Upper lobe of left lung (tissue), 6 donors: Measurements from ENCODE around the gene COG3. TPM values are rescaled to one million over a fixed set of nuclear protein-coding genes. Genes with fewer than 3 reads are reported as not detected.

Experiments used
- ATAC-seq, 2 donors: fragments of 200-7000 bp; cut with Tn5 transposase; one replicate each; pipeline ENCODE4 v1.9.1; 2022; ENCODE audit warnings: mild to moderate bottlenecking in 2 of 2, moderate library complexity in 2 of 2; ENCODE audit not compliant: low FRiP score in 2 of 2
- DNase-seq, 2 donors: peaks; one replicate each; pipeline ENCODE4 v3.0.0-alpha.2; 2019 to 2020
- H3K27ac ChIP-seq, 4 donors: fragments of 200-600 bp; sonication (generic); one replicate each; pipeline ENCODE4 v1.5.1; 2016 to 2019
- H3K27me3 ChIP-seq, 4 donors: fragments of 200-600 bp; sonication (generic); one replicate each; pipeline ENCODE4 v1.5.1; 2017 to 2019
- H3K36me3 ChIP-seq, 4 donors: fragments of 200-600 bp; sonication (generic); one replicate each; pipeline ENCODE4 v1.5.1; 2016 to 2019
- H3K4me1 ChIP-seq, 4 donors: fragments of 200-600 bp; sonication (generic); one replicate each; pipeline ENCODE4 v1.5.1; 2018 to 2019
- H3K4me3 ChIP-seq, 4 donors: fragments of 200-600 bp; sonication (generic); one replicate each; pipeline ENCODE4 v1.5.1; 2017 to 2019; ENCODE audit warnings: mild to moderate bottlenecking in 2 of 4, moderate library complexity in 1 of 4
- H3K9me3 ChIP-seq, 4 donors: fragments of 200-600 bp; sonication (generic); one replicate each; pipeline ENCODE4 v1.5.1; 2018 to 2019
- EP300 ChIP-seq, 4 donors: sonication (generic); formaldehyde crosslinking; IDR thresholded peaks; one replicate each; pipeline ENCODE4 v1.5.1; 2017; ENCODE audit warnings: antibody characterized with exemption in 4 of 4, control low read depth in 2 of 4
- POLR2A ChIP-seq, 4 donors: fragments of 450-650 bp; IDR thresholded peaks; one replicate each; pipeline ENCODE4 v1.5.1; 2016 to 2017; ENCODE audit warnings: antibody characterized with exemption in 4 of 4, mild to moderate bottlenecking in 2 of 4
- POLR2AphosphoS5 ChIP-seq, 2 donors: sonication (generic); formaldehyde crosslinking; IDR thresholded peaks; one replicate each; pipeline ENCODE4 v1.5.1; 2017; ENCODE audit warnings: antibody characterized with exemption in 2 of 2
- WGBS, 2 donors: methylation state at CpG; one replicate each; pipeline ENCODE4 v1.1.5; 2017 to 2018; 5-methylcytosine and 5-hydroxymethylcytosine counted together
- total RNA-seq, 6 donors: library from RNA; depleted of rRNA in 4 of 6; stranded (reverse); fragments of >200 nt in 4 of 6; gene quantifications; one replicate each; pipeline versions ENCODE4 v1.1.0 to v1.2.1, GENCODE V29; 2016 to 2021
- TF ChIP-seq, protein P1 (sequence below), 6 experiments: fragments of 450-650 bp in 4 of 6; fragments of 200-600 bp in 2 of 6; sonication (generic) in 2 of 6; IDR thresholded peaks; one replicate each; pipeline ENCODE4 v1.5.1; 2016 to 2019; ENCODE audit warnings: antibody characterized with exemption in 6 of 6
- donor health status: DM: no; HTN: no; CAD: no; lungs with moderate emphysema.
- donor health status: DM: no; HTN: yes; CAD: no; lungs with severe emphysema.

COG3 gene
- total RNA-seq, 6 donors from 2014 or later: 20.5 to 48.2 (median 38.8) TPM

DNA sequence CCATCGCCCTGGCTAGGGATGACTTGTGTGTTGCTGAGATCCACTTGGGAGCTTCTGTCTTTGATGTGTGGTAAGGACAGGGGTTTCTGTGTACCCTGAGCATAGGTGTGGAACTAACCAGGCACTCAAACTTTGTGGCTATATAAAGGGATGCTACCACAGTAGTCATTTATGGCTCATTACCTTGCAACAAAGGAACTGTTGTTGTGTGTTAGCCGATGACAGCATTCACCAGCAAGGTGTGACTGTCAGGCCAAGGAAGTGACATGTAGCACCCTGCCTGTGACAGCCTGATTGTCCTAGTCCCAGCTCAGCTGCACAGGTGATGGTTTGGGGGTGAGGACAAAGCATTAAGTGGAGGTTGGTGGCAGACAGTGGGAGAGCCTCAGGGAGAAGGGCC, 73.6 kb downstream of the COG3 start:
- Histone ChIP-seq H3K27ac (no peak overlapping the region), H3K4me1 (no peaks in the 10 kb centered on the region), H3K36me3 (peaks cover 0 to 36% (median 26%) of the 10 kb centered on the region in 4 donors), H3K27me3 (no peaks in the 10 kb centered on the region), H3K9me3 (no peaks in the 10 kb centered on the region), H3K4me3 (no peak overlapping the region)
- no peak for DNase-seq
- WGBS, 2 donors: 86 to 95% methylated on average over 2 of the region's 2 CpGs
- no peak for ATAC-seq
- TF ChIP-seq POLR2AphosphoS5 (IDR thresholded peaks at IDR 0.05): no peak
- no peak for TF ChIP-seq EP300 (IDR thresholded peaks at IDR 0.05)
- TF ChIP-seq POLR2A (IDR thresholded peaks at IDR 0.05): no peak
- TF ChIP-seq, protein P1, sequence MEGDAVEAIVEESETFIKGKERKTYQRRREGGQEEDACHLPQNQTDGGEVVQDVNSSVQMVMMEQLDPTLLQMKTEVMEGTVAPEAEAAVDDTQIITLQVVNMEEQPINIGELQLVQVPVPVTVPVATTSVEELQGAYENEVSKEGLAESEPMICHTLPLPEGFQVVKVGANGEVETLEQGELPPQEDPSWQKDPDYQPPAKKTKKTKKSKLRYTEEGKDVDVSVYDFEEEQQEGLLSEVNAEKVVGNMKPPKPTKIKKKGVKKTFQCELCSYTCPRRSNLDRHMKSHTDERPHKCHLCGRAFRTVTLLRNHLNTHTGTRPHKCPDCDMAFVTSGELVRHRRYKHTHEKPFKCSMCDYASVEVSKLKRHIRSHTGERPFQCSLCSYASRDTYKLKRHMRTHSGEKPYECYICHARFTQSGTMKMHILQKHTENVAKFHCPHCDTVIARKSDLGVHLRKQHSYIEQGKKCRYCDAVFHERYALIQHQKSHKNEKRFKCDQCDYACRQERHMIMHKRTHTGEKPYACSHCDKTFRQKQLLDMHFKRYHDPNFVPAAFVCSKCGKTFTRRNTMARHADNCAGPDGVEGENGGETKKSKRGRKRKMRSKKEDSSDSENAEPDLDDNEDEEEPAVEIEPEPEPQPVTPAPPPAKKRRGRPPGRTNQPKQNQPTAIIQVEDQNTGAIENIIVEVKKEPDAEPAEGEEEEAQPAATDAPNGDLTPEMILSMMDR (IDR thresholded peaks at IDR 0.05): no peak

DNA sequence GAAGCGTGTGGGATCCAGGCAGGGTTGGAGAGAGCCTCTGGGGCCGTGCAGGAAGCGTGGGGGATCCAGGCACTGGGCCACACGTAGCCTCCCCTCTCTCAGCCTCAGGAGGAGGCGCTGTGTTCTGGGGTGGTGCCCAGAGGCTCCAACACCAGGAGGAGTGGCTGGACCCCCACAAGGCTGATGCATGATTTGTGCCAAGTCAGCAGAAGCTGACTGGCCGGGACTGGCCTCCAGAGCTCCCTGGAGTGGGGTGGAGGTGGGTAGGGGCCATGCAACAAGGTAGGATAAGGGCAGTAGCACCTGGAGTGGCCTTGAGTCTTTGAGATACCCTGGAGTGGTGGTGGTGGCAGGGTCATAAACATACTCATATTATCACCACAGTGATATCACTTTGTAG, 75.5 kb downstream of the COG3 start:
- H3K36me3 ChIP-seq: peaks cover 0 to 18% (median 8%) of the 10 kb centered on the region in 4 donors
- TF ChIP-seq POLR2AphosphoS5 (IDR thresholded peaks at IDR 0.05) (no peak), POLR2A (IDR thresholded peaks at IDR 0.05) (no peak), EP300 (IDR thresholded peaks at IDR 0.05) (no peak)
- TF ChIP-seq, protein P1 (IDR thresholded peaks at IDR 0.05): no peak
- H3K9me3 ChIP-seq: no peaks in the 10 kb centered on the region
- H3K27ac ChIP-seq: no peak overlapping the region
- no peaks in the 10 kb centered on the region for H3K27me3 ChIP-seq
- 92 to 98% methylated on average over 5 to 6 of the region's 6 CpGs for WGBS, 2 donors
- no peaks in the 10 kb centered on the region for H3K4me1 ChIP-seq
- ATAC-seq: no peak
- H3K4me3 ChIP-seq: no peak overlapping the region
- peak in 1 of 2 donors; percentile 42 for DNase-seq

DNA sequence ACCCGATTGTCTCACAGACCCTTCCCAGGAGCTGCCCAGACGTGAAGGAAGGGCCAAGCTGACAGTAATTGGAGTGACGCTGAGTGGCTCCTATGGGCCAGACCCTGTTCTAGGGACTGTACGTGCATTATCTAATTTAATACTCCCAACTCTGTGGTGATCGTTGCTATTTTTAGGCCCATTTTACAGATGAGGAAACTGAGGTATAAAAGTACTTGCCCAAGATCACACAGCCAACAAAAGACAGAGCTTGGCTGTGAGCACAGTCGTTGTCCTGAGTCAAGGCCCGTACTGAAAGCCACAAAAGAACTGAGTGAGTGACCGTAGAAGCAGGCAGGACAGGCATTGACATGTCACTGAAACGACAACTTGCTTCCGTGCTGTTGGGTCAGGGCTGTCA, 76.1 kb downstream of the COG3 start:
- Histone ChIP-seq H3K36me3 (peaks cover 0 to 11% (median 4%) of the 10 kb centered on the region in 4 donors), H3K27ac (no peak overlapping the region), H3K4me1 (no peaks in the 10 kb centered on the region), H3K27me3 (no peaks in the 10 kb centered on the region), H3K9me3 (no peaks in the 10 kb centered on the region), H3K4me3 (no peak overlapping the region)
- no peak for DNase-seq
- 91 to 93% methylated on average over 10 of the region's 10 CpGs for WGBS, 2 donors
- no peak for TF ChIP-seq EP300 (IDR thresholded peaks at IDR 0.05)
- TF ChIP-seq, protein P1 (IDR thresholded peaks at IDR 0.05): no peak
- no peak for TF ChIP-seq POLR2AphosphoS5 (IDR thresholded peaks at IDR 0.05)
- TF ChIP-seq POLR2A (IDR thresholded peaks at IDR 0.05): no peak
- no peak for ATAC-seq

DNA sequence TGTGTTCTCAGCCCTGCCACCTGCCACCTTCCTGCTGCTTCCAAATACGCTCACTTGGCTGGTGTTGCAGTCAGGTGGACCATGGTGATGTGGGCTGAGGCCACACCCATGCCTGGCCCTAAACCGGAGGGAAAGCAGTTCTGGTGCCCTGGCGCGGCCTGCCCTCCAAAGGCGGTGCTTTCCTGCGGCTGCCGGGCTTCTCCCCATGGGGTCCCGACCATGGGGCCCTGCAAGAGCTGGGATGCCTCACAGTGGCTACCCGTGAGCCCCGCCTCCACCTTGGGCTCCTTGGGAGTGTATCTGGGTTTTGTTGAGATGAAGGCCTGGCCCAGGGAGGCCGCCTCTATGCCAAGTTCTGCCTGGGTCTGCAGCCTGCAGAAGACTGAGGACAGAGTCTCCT, 77.1 kb downstream of the COG3 start:
- TF ChIP-seq POLR2A (IDR thresholded peaks at IDR 0.05) (no peak), EP300 (IDR thresholded peaks at IDR 0.05) (no peak), POLR2AphosphoS5 (IDR thresholded peaks at IDR 0.05) (no peak)
- TF ChIP-seq, protein P1 (IDR thresholded peaks at IDR 0.05): no peak
- WGBS, 2 donors: 88 to 93% methylated on average over 8 to 11 of the region's 11 CpGs

DNA sequence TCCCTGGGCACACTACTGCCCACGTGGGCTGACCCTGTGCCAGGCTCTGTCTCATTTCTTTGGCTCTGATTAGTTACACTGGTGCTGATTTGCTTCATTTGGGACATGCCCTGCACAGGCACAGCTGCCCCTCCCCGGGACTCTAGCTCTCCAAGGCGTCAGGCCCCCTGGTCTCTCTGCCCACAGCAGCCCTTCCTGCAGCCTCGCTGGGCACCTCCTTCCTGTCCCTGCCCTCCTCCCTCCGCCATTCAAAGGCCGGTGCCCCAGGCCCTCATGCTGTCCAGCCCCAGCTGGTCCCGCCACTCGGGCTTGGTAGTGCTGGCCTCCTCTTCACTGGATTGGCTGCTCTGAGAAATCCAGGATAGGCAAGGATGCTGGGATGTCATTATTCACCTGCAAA, 77.7 kb downstream of the COG3 start:
- TF ChIP-seq EP300 (IDR thresholded peaks at IDR 0.05): no peak
- no peak for TF ChIP-seq POLR2AphosphoS5 (IDR thresholded peaks at IDR 0.05)
- TF ChIP-seq, protein P1 (IDR thresholded peaks at IDR 0.05): no peak
- no peak for TF ChIP-seq POLR2A (IDR thresholded peaks at IDR 0.05)
- 69 to 85% methylated on average over 6 to 8 of the region's 8 CpGs for WGBS, 2 donors
- Histone ChIP-seq H3K27ac (no peak overlapping the region), H3K9me3 (no peaks in the 10 kb centered on the region), H3K4me1 (no peaks in the 10 kb centered on the region), H3K27me3 (no peaks in the 10 kb centered on the region), H3K36me3 (peaks cover 0 to 5% (median 1%) of the 10 kb centered on the region in 4 donors), H3K4me3 (no peak overlapping the region)
- ATAC-seq (no peak), DNase-seq (peak in 1 of 2 donors; percentile 34)

More for the DNA sequence above, 77.1 kb downstream of the COG3 start:
- ATAC-seq (peak in 1 of 2 donors; percentile 2), DNase-seq (peak in 1 of 2 donors; percentile 71)
- no peak overlapping the region for H3K4me3 ChIP-seq
- no peaks in the 10 kb centered on the region for H3K9me3 ChIP-seq
- no peaks in the 10 kb centered on the region for H3K4me1 ChIP-seq
- H3K27me3 ChIP-seq: no peaks in the 10 kb centered on the region
- no peak overlapping the region for H3K27ac ChIP-seq
- peaks cover 0 to 5% (median 2%) of the 10 kb centered on the region in 4 donors for H3K36me3 ChIP-seq
